Dendritic cell treated with granulocyte-macrophage colony-stimulating factor and Interleukin-4, amounts not matched to agents 40 ng/mL and 50 ng/mL, for 4 days (primary cell): ENCODE measurements around the gene STH.

Experiments
- H3K27ac Mint-ChIP-seq: one replicate; pipeline ENCODE4 v1.8.0; 2022; ENCODE audit warnings: mild to moderate bottlenecking, mixed read lengths
- H3K27me3 Mint-ChIP-seq: one replicate; pipeline ENCODE4 v1.8.0; 2022; ENCODE audit warnings: mild to moderate bottlenecking, mixed read lengths
- H3K36me3 Mint-ChIP-seq: one replicate; pipeline ENCODE4 v1.8.0; 2022; ENCODE audit warnings: low read depth, mixed read lengths
- H3K4me1 Mint-ChIP-seq: one replicate; pipeline ENCODE4 v1.8.0; 2022; ENCODE audit warnings: low read depth, mixed read lengths
- H3K4me3 Mint-ChIP-seq: one replicate; pipeline ENCODE4 v1.8.0; 2022; ENCODE audit warnings: mild to moderate bottlenecking, moderate library complexity, mixed read lengths
- H3K9me3 Mint-ChIP-seq: one replicate; pipeline ENCODE4 v1.8.0; 2022; ENCODE audit warnings: mixed read lengths
- intact Hi-C: fragments of 100-400 bp; cut with micrococcal nuclease; formaldehyde crosslinking; loops from one replicate; pipeline ENCODE4 v1.15.0; 2022

STH gene

DNA sequence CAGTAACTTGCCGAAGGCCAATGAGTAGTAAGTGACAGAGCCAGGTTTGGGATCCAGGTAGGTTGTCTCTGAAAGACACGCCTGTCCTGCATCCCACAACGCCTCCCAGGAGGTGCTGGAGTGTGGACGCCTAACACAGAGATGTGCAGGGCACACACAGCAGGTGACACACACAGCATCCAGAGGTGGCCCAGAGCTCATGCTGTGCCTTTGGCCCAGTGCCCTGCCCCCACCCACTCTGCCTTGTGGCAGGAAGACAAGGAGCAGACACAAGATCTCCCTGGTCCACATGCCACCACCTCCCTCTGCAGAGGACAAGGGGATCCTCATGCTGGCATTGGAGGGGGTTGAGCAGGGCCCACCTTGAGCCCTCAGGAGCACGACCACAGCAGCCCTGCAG, 14.7 kb upstream of the STH start:
- H3K36me3 Mint-ChIP-seq = no peaks in the 10 kb centered on the region
- H3K9me3 Mint-ChIP-seq = no peaks in the 10 kb centered on the region
- no peak overlapping the region for H3K27ac Mint-ChIP-seq
- intact Hi-C loops = no loop called here
- H3K4me1 Mint-ChIP-seq = no peaks in the 10 kb centered on the region
- H3K27me3 Mint-ChIP-seq = no peaks in the 10 kb centered on the region
- H3K4me3 Mint-ChIP-seq = no peak overlapping the region

DNA sequence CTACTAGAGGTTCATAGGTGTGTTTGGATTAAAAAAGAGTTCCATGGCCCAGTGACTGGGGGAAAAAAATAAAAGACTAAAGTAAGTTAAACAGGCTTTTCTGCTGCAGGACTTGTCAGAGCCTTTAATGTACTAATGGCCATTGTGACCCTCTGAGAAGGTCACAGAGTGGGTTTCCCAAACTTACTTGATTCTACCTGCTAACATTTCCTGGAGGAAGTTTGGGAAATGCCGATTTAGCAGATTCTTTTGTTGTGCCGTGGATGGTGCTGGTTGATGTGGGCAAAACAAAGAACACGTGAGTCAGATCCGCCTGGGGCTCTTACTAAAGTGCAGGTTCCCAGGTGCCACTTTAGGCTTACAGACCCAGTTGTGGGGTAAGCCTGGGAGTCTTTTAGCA, 13.6 kb upstream of the STH start:
- H3K4me1 Mint-ChIP-seq = no peaks in the 10 kb centered on the region
- intact Hi-C loops = no loop called here
- H3K36me3 Mint-ChIP-seq = no peaks in the 10 kb centered on the region
- no peak overlapping the region for H3K27ac Mint-ChIP-seq
- no peaks in the 10 kb centered on the region for H3K27me3 Mint-ChIP-seq
- H3K9me3 Mint-ChIP-seq = no peaks in the 10 kb centered on the region
- H3K4me3 Mint-ChIP-seq = no peak overlapping the region

DNA sequence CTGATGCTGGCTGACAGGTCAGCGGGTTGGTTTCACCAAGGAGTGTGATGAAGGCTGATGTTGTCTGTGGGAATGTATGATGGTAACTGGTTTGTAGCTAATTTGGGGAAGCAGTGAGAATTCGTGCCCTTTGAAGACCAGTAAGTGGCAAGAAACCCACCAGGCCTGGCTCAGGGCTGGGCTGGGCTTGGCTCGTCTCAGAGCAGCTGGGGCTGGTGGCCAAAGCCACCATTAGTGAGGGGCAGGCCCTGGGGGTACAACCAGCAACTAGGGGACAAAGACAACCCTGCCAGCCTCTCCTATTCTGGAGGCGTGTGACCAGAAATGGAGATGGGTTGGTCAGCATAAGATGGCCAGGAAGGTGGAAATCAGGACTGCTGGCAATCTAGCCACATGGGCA, 13.0 kb upstream of the STH start:
- H3K4me3 Mint-ChIP-seq = no peak overlapping the region
- no peak overlapping the region for H3K27ac Mint-ChIP-seq
- no peaks in the 10 kb centered on the region for H3K27me3 Mint-ChIP-seq
- no peaks in the 10 kb centered on the region for H3K36me3 Mint-ChIP-seq
- intact Hi-C loops = no loop called here
- H3K9me3 Mint-ChIP-seq = no peaks in the 10 kb centered on the region
- H3K4me1 Mint-ChIP-seq = no peaks in the 10 kb centered on the region

DNA sequence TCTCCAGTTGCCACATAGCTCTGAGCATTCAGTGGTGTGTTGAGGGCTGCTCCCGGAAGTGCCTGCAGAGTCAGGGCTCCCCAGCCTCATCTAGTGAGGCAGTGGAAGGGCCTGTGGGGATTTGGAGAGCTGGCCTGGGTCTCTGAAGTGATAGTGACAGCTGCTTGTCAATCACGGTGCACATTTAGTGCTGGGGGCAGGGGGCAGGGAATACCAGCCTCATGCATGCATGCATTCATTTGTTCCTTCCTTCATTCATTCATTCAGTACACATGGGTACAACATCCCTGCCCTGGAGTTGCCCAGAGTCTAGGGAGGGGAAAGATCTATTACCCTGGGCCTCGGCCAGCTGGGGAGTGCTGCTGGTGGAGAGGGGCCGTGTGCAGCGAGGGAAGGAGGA, 11.3 kb upstream of the STH start:
- no peak overlapping the region for H3K4me3 Mint-ChIP-seq
- H3K36me3 Mint-ChIP-seq = no peaks in the 10 kb centered on the region
- no peak overlapping the region for H3K27ac Mint-ChIP-seq
- intact Hi-C loops = no loop called here
- no peaks in the 10 kb centered on the region for H3K27me3 Mint-ChIP-seq
- no peaks in the 10 kb centered on the region for H3K9me3 Mint-ChIP-seq
- no peaks in the 10 kb centered on the region for H3K4me1 Mint-ChIP-seq

DNA sequence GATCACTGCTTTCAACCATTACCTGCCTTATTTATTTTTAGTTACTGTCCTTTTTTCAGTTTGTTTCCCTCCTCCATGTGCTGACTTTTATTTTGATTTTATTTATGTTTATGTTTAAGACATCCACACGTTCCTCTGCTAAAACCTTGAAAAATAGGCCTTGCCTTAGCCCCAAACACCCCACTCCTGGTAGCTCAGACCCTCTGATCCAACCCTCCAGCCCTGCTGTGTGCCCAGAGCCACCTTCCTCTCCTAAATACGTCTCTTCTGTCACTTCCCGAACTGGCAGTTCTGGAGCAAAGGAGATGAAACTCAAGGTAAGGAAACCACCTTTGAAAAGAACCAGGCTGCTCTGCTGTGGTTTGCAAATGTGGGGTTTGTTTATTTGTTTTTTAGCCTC, 9.3 kb upstream of the STH start:
- H3K27me3 Mint-ChIP-seq = no peaks in the 10 kb centered on the region
- intact Hi-C loops = no loop called here
- H3K4me1 Mint-ChIP-seq = no peaks in the 10 kb centered on the region
- no peaks in the 10 kb centered on the region for H3K9me3 Mint-ChIP-seq
- H3K4me3 Mint-ChIP-seq = no peak overlapping the region
- no peak overlapping the region for H3K27ac Mint-ChIP-seq
- H3K36me3 Mint-ChIP-seq = no peaks in the 10 kb centered on the region

DNA sequence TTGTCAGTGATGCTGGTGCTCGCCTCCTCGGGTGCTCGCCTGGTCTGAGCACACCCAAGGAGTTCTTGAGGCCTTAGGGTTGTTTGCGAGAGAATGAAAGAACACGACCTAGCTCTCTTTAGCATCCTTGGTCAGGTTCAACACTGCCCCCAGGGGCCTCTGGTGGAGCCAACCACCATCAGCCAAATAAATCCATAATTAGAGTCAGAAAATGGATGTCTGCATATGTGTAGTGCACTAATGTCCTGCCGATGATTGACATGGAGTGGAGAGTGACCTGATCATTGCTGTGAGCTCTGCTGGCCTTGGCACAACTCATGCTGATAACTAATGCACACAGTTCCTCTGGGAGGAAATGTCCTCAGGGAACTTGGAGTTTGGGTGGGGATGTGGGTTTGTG, 8.2 kb upstream of the STH start:
- H3K36me3 Mint-ChIP-seq = no peaks in the 10 kb centered on the region
- intact Hi-C loops = no loop called here
- H3K27ac Mint-ChIP-seq = no peak overlapping the region
- no peaks in the 10 kb centered on the region for H3K9me3 Mint-ChIP-seq
- H3K4me3 Mint-ChIP-seq = no peak overlapping the region
- H3K4me1 Mint-ChIP-seq = no peaks in the 10 kb centered on the region
- no peaks in the 10 kb centered on the region for H3K27me3 Mint-ChIP-seq

DNA sequence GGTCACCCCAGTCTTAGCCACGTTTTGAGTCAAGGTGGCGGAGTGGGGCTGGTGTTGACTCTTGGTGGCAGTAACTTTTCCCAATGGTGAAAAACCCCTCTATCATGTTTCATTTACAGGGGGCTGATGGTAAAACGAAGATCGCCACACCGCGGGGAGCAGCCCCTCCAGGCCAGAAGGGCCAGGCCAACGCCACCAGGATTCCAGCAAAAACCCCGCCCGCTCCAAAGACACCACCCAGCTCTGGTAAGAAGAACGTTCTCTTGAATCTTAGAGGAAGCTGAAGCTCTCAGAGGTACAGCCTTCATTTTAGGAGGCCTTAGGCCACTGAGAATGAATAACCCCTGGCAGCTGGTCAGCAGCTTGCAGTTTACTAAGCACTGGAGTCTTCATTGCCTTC, 7.7 kb upstream of the STH start:
- no peaks in the 10 kb centered on the region for H3K27me3 Mint-ChIP-seq
- H3K36me3 Mint-ChIP-seq = no peaks in the 10 kb centered on the region
- intact Hi-C loops = no loop called here
- no peak overlapping the region for H3K27ac Mint-ChIP-seq
- H3K9me3 Mint-ChIP-seq = no peaks in the 10 kb centered on the region
- H3K4me3 Mint-ChIP-seq = no peak overlapping the region
- no peaks in the 10 kb centered on the region for H3K4me1 Mint-ChIP-seq

DNA sequence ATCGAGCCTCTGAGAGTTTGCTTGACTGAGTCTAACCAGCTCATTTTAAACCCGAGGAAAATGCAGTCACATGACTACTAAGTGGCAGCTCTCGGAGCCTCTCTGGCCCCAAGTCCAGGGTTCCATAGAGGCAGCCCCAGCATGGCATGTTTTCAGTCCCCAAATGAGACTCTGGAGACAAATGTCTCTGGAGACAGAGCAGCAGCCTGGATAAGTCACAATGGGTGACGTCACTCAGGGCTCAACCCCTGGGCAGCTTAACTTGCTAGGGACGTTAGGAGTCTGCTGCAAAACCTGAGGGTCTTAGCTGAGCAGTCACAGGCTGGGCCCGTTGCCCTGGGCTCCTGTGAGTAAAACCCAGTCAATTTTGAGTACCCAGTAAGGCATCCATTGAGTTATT, 6.9 kb upstream of the STH start:
- intact Hi-C loops = no loop called here
- H3K27ac Mint-ChIP-seq = no peak overlapping the region
- H3K27me3 Mint-ChIP-seq = no peaks in the 10 kb centered on the region
- no peak overlapping the region for H3K4me3 Mint-ChIP-seq
- no peaks in the 10 kb centered on the region for H3K9me3 Mint-ChIP-seq
- no peaks in the 10 kb centered on the region for H3K4me1 Mint-ChIP-seq
- no peaks in the 10 kb centered on the region for H3K36me3 Mint-ChIP-seq

DNA sequence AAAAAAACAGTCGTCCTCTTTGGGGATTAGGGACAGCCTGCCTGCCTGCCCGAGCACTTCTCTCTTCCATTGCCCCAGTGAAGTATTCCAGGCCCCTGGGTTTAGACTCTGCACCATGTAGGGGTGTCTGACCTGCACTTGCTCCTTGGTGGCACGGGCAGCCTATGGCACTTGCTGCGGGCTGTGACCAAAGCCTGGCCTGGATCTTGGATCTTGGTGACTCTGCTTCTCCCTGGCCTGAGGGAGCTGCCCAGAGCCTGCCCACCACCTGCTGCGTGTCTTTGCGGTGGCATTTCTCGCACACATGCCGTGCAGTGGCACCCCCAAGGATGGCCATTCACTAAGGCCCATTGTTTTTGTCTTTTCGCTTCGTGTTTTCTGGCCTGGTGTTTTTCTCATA, 6.1 kb upstream of the STH start:
- H3K4me3 Mint-ChIP-seq = no peak overlapping the region
- no peaks in the 10 kb centered on the region for H3K9me3 Mint-ChIP-seq
- no peaks in the 10 kb centered on the region for H3K4me1 Mint-ChIP-seq
- no peaks in the 10 kb centered on the region for H3K36me3 Mint-ChIP-seq
- intact Hi-C loops = no loop called here
- no peaks in the 10 kb centered on the region for H3K27me3 Mint-ChIP-seq
- H3K27ac Mint-ChIP-seq = no peak overlapping the region

DNA sequence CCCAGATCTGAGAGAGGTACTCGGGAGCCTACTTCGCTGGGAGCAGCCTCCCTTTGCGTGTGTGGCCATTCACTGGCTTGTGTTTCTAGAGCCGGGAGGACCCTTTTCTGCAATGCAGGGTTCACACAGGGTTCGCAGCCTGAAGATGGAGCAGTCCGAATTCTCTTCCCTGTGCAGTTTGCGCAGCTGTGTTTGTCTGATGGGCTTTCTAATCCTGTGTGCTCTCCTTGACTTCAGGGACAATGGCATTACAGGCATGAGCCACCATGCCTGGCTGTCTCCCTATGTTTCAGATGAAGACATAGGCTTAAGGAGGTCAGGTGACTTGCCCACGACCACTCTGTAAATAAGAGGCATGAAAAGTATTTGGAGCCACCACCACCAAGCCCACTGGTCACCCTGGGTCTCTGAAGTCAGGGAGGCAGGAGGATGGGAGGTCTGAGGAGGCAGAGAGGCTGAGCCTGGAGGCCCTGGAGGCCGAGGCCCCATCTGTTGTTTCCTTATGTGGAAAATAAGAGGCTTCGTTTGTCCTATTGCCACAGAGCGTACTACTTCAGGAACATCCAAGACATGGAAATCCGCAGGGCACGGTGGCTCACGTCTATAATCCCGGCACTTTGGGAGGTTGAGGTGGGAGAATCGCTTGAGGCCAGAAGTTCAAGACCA, 5.0 kb upstream of the STH start:
- Mint-ChIP-seq H3K4me3 (no peak overlapping the region), H3K9me3 (no peaks in the 10 kb centered on the region), H3K27ac (no peak overlapping the region), H3K27me3 (no peaks in the 10 kb centered on the region), H3K4me1 (no peaks in the 10 kb centered on the region), H3K36me3 (no peaks in the 10 kb centered on the region)
- intact Hi-C loops = no loop called here

DNA sequence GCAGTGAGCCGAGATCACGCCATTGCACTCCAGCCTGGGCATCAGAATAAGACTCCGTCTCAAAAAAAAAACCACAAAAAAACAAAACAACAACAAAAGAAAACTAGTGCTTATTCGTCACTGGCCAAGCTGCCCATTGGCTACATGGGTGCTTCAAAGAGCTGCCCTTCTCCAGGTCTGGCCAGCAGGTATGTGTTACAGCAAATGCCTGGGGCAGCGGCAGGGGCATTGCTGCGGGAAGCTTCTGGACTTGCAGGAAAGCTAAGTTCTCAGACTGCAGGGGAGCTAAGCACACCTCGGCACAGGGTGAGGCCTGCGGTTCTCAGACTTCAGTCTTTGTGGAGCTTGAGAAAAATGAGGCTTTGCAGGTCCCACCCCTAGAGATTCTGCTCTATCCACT, 4.1 kb upstream of the STH start:
- no peaks in the 10 kb centered on the region for H3K4me1 Mint-ChIP-seq

DNA sequence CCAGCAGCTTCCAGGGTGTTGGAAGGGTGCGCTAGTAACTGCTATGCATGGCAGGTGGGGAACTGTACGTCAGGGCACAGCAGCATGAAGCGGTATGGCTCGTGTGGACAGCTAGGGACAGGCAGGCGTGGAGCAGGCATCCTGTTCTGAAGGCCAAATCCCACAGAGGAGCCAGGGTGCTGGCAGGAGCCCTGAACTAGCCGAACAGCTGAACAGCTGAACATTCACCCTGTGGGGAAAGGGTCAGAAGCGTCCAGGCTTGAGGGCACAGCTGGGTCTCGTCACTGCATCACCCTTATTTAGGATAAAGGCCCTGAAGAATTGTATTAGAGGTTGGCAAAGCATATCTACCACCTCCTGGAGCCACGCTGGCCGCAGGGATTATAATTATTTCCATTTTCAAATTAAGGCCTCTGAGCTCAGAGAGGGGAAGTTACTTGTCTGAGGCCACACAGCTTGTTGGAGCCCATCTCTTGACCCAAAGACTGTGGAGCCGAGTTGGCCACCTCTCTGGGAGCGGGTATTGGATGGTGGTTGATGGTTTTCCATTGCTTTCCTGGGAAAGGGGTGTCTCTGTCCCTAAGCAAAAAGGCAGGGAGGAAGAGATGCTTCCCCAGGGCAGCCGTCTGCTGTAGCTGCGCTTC, 3.3 kb upstream of the STH start:
- Mint-ChIP-seq H3K4me3 (no peak overlapping the region), H3K27me3 (no peaks in the 10 kb centered on the region), H3K9me3 (no peaks in the 10 kb centered on the region), H3K4me1 (no peaks in the 10 kb centered on the region), H3K27ac (no peak overlapping the region), H3K36me3 (no peaks in the 10 kb centered on the region)
- intact Hi-C loops = no loop called here

More for the DNA sequence above, 4.1 kb upstream of the STH start:
- no peaks in the 10 kb centered on the region for H3K36me3 Mint-ChIP-seq
- intact Hi-C loops = no loop called here
- H3K27me3 Mint-ChIP-seq = no peaks in the 10 kb centered on the region
- no peaks in the 10 kb centered on the region for H3K9me3 Mint-ChIP-seq
- H3K4me3 Mint-ChIP-seq = no peak overlapping the region
- H3K27ac Mint-ChIP-seq = no peak overlapping the region

DNA sequence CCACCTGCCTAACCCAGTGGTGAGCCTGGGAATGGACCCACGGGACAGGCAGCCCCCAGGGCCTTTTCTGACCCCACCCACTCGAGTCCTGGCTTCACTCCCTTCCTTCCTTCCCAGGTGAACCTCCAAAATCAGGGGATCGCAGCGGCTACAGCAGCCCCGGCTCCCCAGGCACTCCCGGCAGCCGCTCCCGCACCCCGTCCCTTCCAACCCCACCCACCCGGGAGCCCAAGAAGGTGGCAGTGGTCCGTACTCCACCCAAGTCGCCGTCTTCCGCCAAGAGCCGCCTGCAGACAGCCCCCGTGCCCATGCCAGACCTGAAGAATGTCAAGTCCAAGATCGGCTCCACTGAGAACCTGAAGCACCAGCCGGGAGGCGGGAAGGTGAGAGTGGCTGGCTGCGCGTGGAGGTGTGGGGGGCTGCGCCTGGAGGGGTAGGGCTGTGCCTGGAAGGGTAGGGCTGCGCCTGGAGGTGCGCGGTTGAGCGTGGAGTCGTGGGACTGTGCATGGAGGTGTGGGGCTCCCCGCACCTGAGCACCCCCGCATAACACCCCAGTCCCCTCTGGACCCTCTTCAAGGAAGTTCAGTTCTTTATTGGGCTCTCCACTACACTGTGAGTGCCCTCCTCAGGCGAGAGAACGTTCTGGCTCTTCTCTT, 2.6 kb upstream of the STH start:
- Mint-ChIP-seq H3K4me3 (no peak overlapping the region), H3K27ac (no peak overlapping the region), H3K4me1 (no peaks in the 10 kb centered on the region), H3K9me3 (no peaks in the 10 kb centered on the region), H3K36me3 (no peaks in the 10 kb centered on the region), H3K27me3 (no peaks in the 10 kb centered on the region)
- intact Hi-C loops = no loop called here

DNA sequence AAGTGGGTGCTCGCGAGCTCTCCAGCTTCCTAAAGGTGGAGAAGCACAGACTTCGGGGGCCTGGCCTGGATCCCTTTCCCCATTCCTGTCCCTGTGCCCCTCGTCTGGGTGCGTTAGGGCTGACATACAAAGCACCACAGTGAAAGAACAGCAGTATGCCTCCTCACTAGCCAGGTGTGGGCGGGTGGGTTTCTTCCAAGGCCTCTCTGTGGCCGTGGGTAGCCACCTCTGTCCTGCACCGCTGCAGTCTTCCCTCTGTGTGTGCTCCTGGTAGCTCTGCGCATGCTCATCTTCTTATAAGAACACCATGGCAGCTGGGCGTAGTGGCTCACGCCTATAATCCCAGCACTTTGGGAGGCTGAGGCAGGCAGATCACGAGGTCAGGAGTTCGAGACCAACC, 1.9 kb upstream of the STH start:
- H3K4me3 Mint-ChIP-seq = no peak overlapping the region
- H3K4me1 Mint-ChIP-seq = no peaks in the 10 kb centered on the region
- peaks cover 2% of the 10 kb centered on the region for H3K27me3 Mint-ChIP-seq
- H3K9me3 Mint-ChIP-seq = no peaks in the 10 kb centered on the region
- no peak overlapping the region for H3K27ac Mint-ChIP-seq
- intact Hi-C loops = no loop called here
- no peaks in the 10 kb centered on the region for H3K36me3 Mint-ChIP-seq

DNA sequence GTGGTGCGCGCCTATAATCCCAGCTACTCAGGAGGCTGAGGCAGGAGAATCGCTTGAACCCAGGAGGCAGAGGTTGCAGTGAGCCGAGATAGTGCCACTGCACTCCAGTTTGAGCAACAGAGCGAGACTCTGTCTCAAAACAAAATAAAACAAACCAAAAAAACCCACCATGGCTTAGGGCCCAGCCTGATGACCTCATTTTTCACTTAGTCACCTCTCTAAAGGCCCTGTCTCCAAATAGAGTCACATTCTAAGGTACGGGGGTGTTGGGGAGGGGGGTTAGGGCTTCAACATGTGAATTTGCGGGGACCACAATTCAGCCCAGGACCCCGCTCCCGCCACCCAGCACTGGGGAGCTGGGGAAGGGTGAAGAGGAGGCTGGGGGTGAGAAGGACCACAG, 1.4 kb upstream of the STH start:
- intact Hi-C loops = no loop called here
- H3K36me3 Mint-ChIP-seq = no peaks in the 10 kb centered on the region
- H3K4me1 Mint-ChIP-seq = no peaks in the 10 kb centered on the region

More for the DNA sequence above, 1.4 kb upstream of the STH start:
- no peaks in the 10 kb centered on the region for H3K9me3 Mint-ChIP-seq
- peaks cover 3% of the 10 kb centered on the region for H3K27me3 Mint-ChIP-seq
- H3K4me3 Mint-ChIP-seq = no peak overlapping the region
- no peak overlapping the region for H3K27ac Mint-ChIP-seq
